ENCODE results near the gene MILR1.

DNA sequence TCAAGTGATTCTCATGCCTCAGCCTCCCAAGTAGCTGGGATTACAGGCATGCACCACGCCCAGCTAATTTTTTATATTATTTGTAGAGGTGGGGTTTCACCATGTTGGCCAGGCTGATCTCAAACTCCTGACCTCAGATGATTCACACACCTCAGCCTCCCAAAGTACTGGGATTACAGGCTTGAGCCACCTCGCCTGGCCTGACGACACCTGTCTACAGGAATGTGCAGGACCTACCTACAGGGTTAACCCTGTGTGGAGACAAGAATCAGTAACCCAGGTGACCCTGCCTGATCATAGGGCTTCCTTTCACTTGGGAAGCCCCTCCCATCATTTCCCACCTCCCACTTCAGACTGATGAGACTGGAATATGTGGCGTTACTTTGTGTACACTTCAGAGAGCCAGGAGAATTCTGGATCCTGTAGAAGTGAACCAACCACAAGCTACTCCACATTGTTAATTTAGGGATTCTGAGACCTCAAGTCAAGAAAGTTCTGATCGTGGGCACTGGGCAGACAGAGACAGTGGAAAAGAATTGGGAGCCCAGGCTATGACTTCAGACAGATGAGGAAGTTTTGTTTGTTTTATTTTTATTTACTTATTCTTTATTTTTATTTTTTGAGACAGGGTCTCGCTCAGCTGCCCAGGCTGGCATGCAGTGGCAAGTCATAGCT, 5.7 kb upstream of the MILR1 start:
- TF ChIP-seq CTCF (IDR thresholded peaks at IDR 0.05) (no peak), POLR2A (IDR thresholded peaks at IDR 0.05) (no peak)
